B cell (primary cell): ENCODE results near the gene ZNF524. TPM values are rescaled to one million over a fixed set of nuclear protein-coding genes. Genes with fewer than 3 reads are reported as not detected.

Source experiments
- ATAC-seq: fragments of 200-7000 bp; cut with Tn5 transposase; one replicate; pipeline ENCODE4 v1.10.0; 2021; ENCODE audit warnings: low read depth, mild to moderate bottlenecking, moderate number of reproducible peaks, moderate library complexity
- CTCF ChIA-PET: fragments of 350-600 bp; sonication (Branson Sonifier 250); formaldehyde crosslinking; loops from one replicate; lab custom pipeline; 2021; ENCODE audit warnings: antibody characterized with exemption, inconsistent platforms; lab: Charles Lee
- POLR2A ChIA-PET: fragments of 350-600 bp; sonication (Branson Sonifier 250); formaldehyde crosslinking; loops from one replicate; lab custom pipeline; 2021; ENCODE audit warnings: antibody characterized with exemption; lab: Charles Lee
- DNase-seq: peaks from one replicate; pipeline ENCODE4 v3.0.0; 2013
- H2AFZ ChIP-seq: 2 replicates; pipeline ENCODE4 v1.6.1; 2012; ENCODE audit warnings: mild to moderate bottlenecking, low read depth, low read length; ENCODE audit not compliant: insufficient read depth, poor library complexity, severe bottlenecking
- H3K27ac ChIP-seq, 2 donors: 1 replicate in 1 of 2; 2 replicates in 1 of 2; pipeline ENCODE4 v1.5.1; 2012 to 2013; ENCODE audit warnings: low read length in 2 of 2, mild to moderate bottlenecking in 2 of 2, moderate library complexity in 1 of 2
- H3K27me3 ChIP-seq, 4 experiments: fragments of 200-600 bp in 1 of 4; sonication (generic) in 1 of 4; replicated peaks in 1 of 4; 1 replicate in 2 of 4; 2 replicates in 2 of 4; pipeline versions ENCODE4 v1.6.1 to v1.7.0; 2013 to 2016; ENCODE audit warnings: low read length in 3 of 4, mild to moderate bottlenecking in 2 of 4, mixed read lengths in 1 of 4, moderate library complexity in 1 of 4; ENCODE audit not compliant: insufficient read depth in 4 of 4, control insufficient read depth in 3 of 4; ENCODE audit errors: control extremely low read depth in 1 of 4
- H3K36me3 ChIP-seq, 2 experiments: replicated peaks in 1 of 2; 1 replicate in 1 of 2; 2 replicates in 1 of 2; pipeline versions ENCODE4 v1.6.1 to v1.7.1; 2013; ENCODE audit warnings: low read length in 1 of 2; ENCODE audit not compliant: insufficient read depth in 2 of 2, control insufficient read depth in 1 of 2; ENCODE audit errors: control extremely low read depth in 1 of 2, extremely low read depth in 1 of 2
- H3K4me1 ChIP-seq, 2 donors: fragments of 200-600 bp in 1 of 2; sonication (generic) in 1 of 2; 1 replicate in 1 of 2; 2 replicates in 1 of 2; pipeline versions ENCODE4 v1.5.1 to v1.6.1; 2013 to 2017; ENCODE audit warnings: low read length in 2 of 2; ENCODE audit not compliant: control insufficient read depth in 2 of 2, insufficient read depth in 2 of 2
- H3K4me2 ChIP-seq: replicated peaks from 2 replicates; pipeline ENCODE3; 2012; ENCODE audit warnings: mild to moderate bottlenecking, low read depth, low read length; ENCODE audit not compliant: poor library complexity, severe bottlenecking
- H3K4me3 ChIP-seq, 5 experiments: fragments of 200-600 bp in 1 of 5; sonication (generic) in 1 of 5; 1 replicate in 3 of 5; 2 replicates in 2 of 5; pipeline versions ENCODE4 v1.5.1 to v1.7.0; 2011 to 2016; ENCODE audit warnings: low read length in 4 of 5, mild to moderate bottlenecking in 4 of 5, low read depth in 2 of 5, control low read depth in 1 of 5, moderate library complexity in 1 of 5; ENCODE audit not compliant: insufficient read depth in 1 of 5; ENCODE audit errors: control extremely low read depth in 1 of 5, extremely low read depth in 1 of 5
- H3K79me2 ChIP-seq: fragments of 200-600 bp; sonication (generic); one replicate; pipeline ENCODE4 v1.6.0; 2016; ENCODE audit warnings: low read length; ENCODE audit not compliant: control insufficient read depth, insufficient read depth
- H3K9ac ChIP-seq: fragments of 200-600 bp; sonication (generic); 2 replicates; pipeline ENCODE4 v1.6.1; 2017; ENCODE audit warnings: mild to moderate bottlenecking, low read length, moderate library complexity
- H3K9me3 ChIP-seq, 3 donors: one replicate each; pipeline versions ENCODE4 v1.6.1 to v1.7.1; 2013; ENCODE audit warnings: low read length in 2 of 3; ENCODE audit not compliant: control insufficient read depth in 2 of 3, insufficient read depth in 1 of 3; ENCODE audit errors: control extremely low read depth in 1 of 3
- H4K20me1 ChIP-seq: 2 replicates; pipeline ENCODE4 v1.6.0; 2012; ENCODE audit warnings: mild to moderate bottlenecking, low read length; ENCODE audit not compliant: insufficient read depth, control insufficient read depth, poor library complexity, severe bottlenecking
- H3K27ac Mint-ChIP-seq: one replicate; pipeline ENCODE4 v1.8.0; 2021; ENCODE audit warnings: mixed read lengths
- H3K27me3 Mint-ChIP-seq: one replicate; pipeline ENCODE4 v1.8.0; 2021; ENCODE audit warnings: mixed read lengths
- H3K4me1 Mint-ChIP-seq: one replicate; pipeline ENCODE4 v1.8.0; 2021; ENCODE audit warnings: mixed read lengths
- H3K4me3 Mint-ChIP-seq: one replicate; pipeline ENCODE4 v1.8.0; 2021; ENCODE audit warnings: mixed read lengths
- H3K9me3 Mint-ChIP-seq: one replicate; pipeline ENCODE4 v1.8.0; 2022; ENCODE audit warnings: mixed read lengths; ENCODE audit not compliant: insufficient read depth
- EZH2 ChIP-seq: IDR thresholded peaks from 2 replicates; pipeline ENCODE4 v1.6.1; 2012; ENCODE audit warnings: borderline replicate concordance, low read depth, mild to moderate bottlenecking, moderate library complexity, low read length; ENCODE audit not compliant: insufficient read depth, poor library complexity, severe bottlenecking
- WGBS: methylation state at CpG from one replicate; pipeline ENCODE4 v1.1.5; 2013; ENCODE audit warnings: missing lambda C conversion rate; ENCODE audit not compliant: insufficient coverage; 5-methylcytosine and 5-hydroxymethylcytosine counted together
- intact Hi-C: fragments of 100-400 bp; cut with micrococcal nuclease; formaldehyde crosslinking; loops from one replicate; pipeline ENCODE4 v1.10.0; 2022
- polyA plus RNA-seq: library from polyadenylated mRNA; depleted of rRNA; stranded (reverse); fragments of >200 nt; gene quantifications from 2 replicates; pipeline ENCODE4 v1.2.3, GENCODE V29; 2012
- total RNA-seq, 2 donors: library from RNA; stranded (reverse); fragments of 120-200 nt in 1 of 2; gene quantifications; 1 replicate in 1 of 2; 2 replicates in 1 of 2; pipeline versions ENCODE4 v1.2.3 to v1.2.4, GENCODE V29; 2013 to 2022
- TF ChIP-seq, protein P1 (sequence below): fragments of 200-600 bp; IDR thresholded peaks from one replicate; pipeline ENCODE4 v1.8.0; 2022; ENCODE audit warnings: antibody characterized with exemption, mild to moderate bottlenecking

ZNF524 gene
- total and polyA plus RNA-seq, 2 donors (not counting 1 experiment from before 2014, with no cell fraction given): 23.8 to 27.4 TPM

- Mint-ChIP-seq H3K27ac (peak overlapping the region; percentile 84), H3K27me3 (no peaks in the 10 kb centered on the region), H3K4me3 (peak overlapping the region; percentile 90), H3K9me3 (no peaks in the 10 kb centered on the region), H3K4me1 (peaks cover 26% of the 10 kb centered on the region)
- peak; percentile 93 for DNase-seq
- Histone ChIP-seq H3K4me1 (peaks cover 24 to 27% of the 10 kb centered on the region in 2 donors), H3K4me3 (peak overlapping the region; percentile 33 to 59 (median 41)), H3K4me2 (peak overlapping the region; percentile 79), H3K79me2 (no peaks in the 10 kb centered on the region), H3K27me3 (no peaks in the 10 kb centered on the region), H3K9me3 (no peaks in the 10 kb centered on the region), H4K20me1 (no peaks in the 10 kb centered on the region), H3K27ac (no peak overlapping the region), H3K36me3 (no peaks in the 10 kb centered on the region), H2AFZ (peak overlapping the region; percentile 70), H3K9ac (peak overlapping the region; percentile 54)
- ChIA-PET POLR2A (interaction anchor here (1.1 kb wide), 1 partner anchor 12 kb away, joined by 12 read pairs; the partner anchor contains the start of genes FIZ1 and ZNF524), CTCF (interaction anchor here (1.2 to 1.6 kb wide), 4 partner anchors 19 to 83 kb away, joined by 3 to 5 read pairs (median 4); no protein-coding TSS in a partner anchor)
- intact Hi-C loops: loop anchor here (1.0 to 2.0 kb wide), 3 partner anchors 12 to 37 kb away; partner anchors contain the start of genes FIZ1, ZNF784 and ZNF865
- no peak for TF ChIP-seq EZH2
- TF ChIP-seq, protein P1, sequence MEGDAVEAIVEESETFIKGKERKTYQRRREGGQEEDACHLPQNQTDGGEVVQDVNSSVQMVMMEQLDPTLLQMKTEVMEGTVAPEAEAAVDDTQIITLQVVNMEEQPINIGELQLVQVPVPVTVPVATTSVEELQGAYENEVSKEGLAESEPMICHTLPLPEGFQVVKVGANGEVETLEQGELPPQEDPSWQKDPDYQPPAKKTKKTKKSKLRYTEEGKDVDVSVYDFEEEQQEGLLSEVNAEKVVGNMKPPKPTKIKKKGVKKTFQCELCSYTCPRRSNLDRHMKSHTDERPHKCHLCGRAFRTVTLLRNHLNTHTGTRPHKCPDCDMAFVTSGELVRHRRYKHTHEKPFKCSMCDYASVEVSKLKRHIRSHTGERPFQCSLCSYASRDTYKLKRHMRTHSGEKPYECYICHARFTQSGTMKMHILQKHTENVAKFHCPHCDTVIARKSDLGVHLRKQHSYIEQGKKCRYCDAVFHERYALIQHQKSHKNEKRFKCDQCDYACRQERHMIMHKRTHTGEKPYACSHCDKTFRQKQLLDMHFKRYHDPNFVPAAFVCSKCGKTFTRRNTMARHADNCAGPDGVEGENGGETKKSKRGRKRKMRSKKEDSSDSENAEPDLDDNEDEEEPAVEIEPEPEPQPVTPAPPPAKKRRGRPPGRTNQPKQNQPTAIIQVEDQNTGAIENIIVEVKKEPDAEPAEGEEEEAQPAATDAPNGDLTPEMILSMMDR: no peak
- ATAC-seq: peak; percentile 94
- WGBS: 1% methylated on average over 23 of the region's 40 CpGs
Observed at GRCh38 chr19:55586976-55587668, 13.0 kb upstream of the ZNF524 start.

DNA sequence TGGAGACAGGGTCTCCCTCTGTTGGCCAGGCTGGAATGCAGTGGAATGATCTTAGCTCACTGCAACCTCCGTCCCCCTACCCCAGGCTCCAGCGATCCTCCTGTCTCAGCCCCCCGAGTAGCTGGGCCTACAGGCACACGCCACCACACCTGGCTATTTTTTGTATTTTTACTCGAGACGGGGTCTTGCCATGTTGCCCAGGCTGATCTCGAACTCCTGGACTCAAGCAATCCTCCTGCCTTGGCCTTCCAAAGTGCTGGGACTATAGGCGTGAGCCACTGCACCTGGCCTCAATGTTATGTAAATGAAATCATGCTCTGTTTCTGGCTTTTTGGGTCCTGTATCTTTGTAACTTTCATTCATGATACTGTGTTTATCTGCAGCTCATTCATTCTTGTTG lies 11.3 kb upstream of the ZNF524 start:
- no peak overlapping the region for H3K4me3 ChIP-seq
- Mint-ChIP-seq H3K4me3 (peak overlapping the region; percentile 26), H3K27me3 (no peaks in the 10 kb centered on the region), H3K27ac (no peak overlapping the region), H3K4me1 (peaks cover 24% of the 10 kb centered on the region), H3K9me3 (no peaks in the 10 kb centered on the region)
- no peak overlapping the region for H3K4me2 ChIP-seq
- H4K20me1 ChIP-seq: no peaks in the 10 kb centered on the region
- H3K27ac ChIP-seq: no peak overlapping the region
- H3K36me3 ChIP-seq: no peaks in the 10 kb centered on the region
- WGBS: 96% methylated on average over 8 of the region's 8 CpGs
- H3K9ac ChIP-seq: no peak overlapping the region
- ChIA-PET POLR2A (interaction anchor here (0.5 to 0.7 kb wide), 2 partner anchors 232 to 590 kb away, joined by 3 to 6 read pairs; no protein-coding TSS in a partner anchor), CTCF (interaction anchor here (1.3 kb wide), 1 partner anchor 51 kb away, joined by 3 read pairs; no protein-coding TSS in a partner anchor)
- TF ChIP-seq EZH2: no peak
- TF ChIP-seq, protein P1: no peak
- no peaks in the 10 kb centered on the region for H3K79me2 ChIP-seq
- no peaks in the 10 kb centered on the region for H3K27me3 ChIP-seq
- H3K4me1 ChIP-seq: peaks cover 24 to 27% of the 10 kb centered on the region in 2 donors
- no peak for DNase-seq
- intact Hi-C loops: no loop called here
- no peak overlapping the region for H2AFZ ChIP-seq
- H3K9me3 ChIP-seq: no peaks in the 10 kb centered on the region
- ATAC-seq: no peak
